Astrocyte of the spinal cord (primary cell): ENCODE results near the gene GALNT7.
"Not testable (repeated sequence)": the region's sequence is repeated elsewhere in the genome, so short reads cannot be mapped to it uniquely, and the experiment has no call there.

Experiments used
- DNase-seq: peaks from one replicate; pipeline ENCODE4 v3.0.0; 2011; ENCODE audit warnings: low read depth, low spot score
- H3K4me3 ChIP-seq: 2 replicates; pipeline ENCODE4 v1.5.1; 2011; ENCODE audit warnings: low read depth, mild to moderate bottlenecking, low read length, moderate library complexity
- in situ Hi-C: cut with HindIII; loops from 2 replicates; pipeline ENCODE4 v1.10.0; 2017; ENCODE audit warnings: low sequenced_read_pairs
- TF ChIP-seq, protein P1 (sequence below): IDR thresholded peaks from 2 replicates; pipeline ENCODE4 v1.5.1; 2012; ENCODE audit warnings: low read depth, mild to moderate bottlenecking, low read length, inconsistent platforms

GALNT7 gene, protein sequence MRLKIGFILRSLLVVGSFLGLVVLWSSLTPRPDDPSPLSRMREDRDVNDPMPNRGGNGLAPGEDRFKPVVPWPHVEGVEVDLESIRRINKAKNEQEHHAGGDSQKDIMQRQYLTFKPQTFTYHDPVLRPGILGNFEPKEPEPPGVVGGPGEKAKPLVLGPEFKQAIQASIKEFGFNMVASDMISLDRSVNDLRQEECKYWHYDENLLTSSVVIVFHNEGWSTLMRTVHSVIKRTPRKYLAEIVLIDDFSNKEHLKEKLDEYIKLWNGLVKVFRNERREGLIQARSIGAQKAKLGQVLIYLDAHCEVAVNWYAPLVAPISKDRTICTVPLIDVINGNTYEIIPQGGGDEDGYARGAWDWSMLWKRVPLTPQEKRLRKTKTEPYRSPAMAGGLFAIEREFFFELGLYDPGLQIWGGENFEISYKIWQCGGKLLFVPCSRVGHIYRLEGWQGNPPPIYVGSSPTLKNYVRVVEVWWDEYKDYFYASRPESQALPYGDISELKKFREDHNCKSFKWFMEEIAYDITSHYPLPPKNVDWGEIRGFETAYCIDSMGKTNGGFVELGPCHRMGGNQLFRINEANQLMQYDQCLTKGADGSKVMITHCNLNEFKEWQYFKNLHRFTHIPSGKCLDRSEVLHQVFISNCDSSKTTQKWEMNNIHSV

DNA sequence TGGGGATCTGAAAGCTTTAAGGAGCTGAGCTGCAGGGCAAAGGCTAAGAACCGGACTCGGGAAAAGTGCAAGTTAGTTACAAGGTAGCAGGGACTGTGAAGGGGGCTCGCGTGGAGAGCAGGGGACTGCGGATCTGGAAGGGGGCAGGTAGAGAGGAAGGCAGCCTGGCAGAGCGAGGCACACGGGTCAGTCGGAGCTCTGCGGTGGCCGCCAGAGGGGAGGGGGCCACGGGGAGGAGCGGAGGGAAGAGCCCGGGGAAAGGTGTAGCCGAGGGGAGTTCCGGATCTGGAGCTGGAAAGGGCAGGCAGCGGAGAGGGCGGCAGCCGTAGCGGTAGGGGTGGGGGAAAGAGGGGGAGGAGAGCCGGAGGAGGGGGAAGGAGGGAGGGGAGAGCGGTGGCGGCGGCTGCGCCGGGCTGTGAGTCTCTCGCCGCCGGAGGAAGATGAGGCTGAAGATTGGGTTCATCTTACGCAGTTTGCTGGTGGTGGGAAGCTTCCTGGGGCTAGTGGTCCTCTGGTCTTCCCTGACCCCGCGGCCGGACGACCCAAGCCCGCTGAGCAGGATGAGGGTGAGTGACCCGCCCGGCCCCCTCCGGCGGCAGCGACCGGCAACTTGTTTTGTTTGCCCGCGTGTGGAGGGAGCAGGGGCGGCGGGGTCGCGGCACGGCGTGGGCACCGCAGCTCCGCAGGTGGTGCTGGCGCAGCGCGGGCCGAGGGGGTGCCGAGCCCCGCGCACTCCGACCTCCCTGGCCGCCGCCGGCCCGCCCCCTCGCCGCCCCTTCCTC is at the start of gene GALNT7:
Gene GALNT7, plus strand, starts transcription at position 416 of the 782 bp plus-strand sequence. Its CDS starts 25 bp downstream, at position 441.
- peak; percentile 67 for DNase-seq
- TF ChIP-seq, protein P1, sequence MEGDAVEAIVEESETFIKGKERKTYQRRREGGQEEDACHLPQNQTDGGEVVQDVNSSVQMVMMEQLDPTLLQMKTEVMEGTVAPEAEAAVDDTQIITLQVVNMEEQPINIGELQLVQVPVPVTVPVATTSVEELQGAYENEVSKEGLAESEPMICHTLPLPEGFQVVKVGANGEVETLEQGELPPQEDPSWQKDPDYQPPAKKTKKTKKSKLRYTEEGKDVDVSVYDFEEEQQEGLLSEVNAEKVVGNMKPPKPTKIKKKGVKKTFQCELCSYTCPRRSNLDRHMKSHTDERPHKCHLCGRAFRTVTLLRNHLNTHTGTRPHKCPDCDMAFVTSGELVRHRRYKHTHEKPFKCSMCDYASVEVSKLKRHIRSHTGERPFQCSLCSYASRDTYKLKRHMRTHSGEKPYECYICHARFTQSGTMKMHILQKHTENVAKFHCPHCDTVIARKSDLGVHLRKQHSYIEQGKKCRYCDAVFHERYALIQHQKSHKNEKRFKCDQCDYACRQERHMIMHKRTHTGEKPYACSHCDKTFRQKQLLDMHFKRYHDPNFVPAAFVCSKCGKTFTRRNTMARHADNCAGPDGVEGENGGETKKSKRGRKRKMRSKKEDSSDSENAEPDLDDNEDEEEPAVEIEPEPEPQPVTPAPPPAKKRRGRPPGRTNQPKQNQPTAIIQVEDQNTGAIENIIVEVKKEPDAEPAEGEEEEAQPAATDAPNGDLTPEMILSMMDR = no peak
- peak within 1 kb of the TSS; percentile 83 for H3K4me3 ChIP-seq
- in situ Hi-C loops = no loop called here

DNA sequence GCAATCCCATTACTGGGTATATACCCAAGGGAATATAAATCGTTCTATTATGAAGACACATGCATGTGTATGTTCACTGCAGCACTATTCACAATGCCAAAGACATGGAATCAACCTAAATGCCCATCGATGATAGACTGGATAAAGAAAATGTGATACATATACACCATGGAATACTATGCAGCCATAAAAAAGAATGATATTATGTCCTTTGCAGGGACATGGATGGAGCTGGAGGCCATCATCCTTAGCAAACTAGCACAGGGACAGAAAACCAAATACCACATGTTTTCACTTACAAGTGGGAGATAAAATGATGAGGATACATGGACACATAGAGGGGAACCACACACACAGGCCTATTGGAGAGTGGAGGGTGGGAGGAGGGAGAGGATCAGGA is 49.8 kb upstream of the GALNT7 start:
- in situ Hi-C loops, DNase-seq, H3K4me3 ChIP-seq: not testable (repeated sequence)

DNA sequence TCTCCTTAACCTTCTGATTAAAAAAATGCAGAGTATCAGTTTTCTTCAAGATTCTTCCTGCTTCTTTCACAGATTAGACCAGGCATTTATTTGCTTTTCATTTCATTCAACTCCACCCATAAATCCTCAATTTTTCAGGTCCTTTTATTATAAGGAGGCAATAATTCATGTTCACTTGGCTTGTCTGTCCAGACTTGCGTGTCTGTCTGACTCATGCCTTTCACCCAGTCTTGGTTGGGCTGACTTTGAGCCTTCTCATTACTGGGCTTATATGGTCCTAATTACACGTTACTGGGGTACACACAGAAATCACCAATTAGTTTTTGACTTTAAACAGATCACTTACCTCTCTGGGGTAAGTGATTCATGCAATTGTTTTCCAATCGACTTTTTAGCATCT is 48.8 kb upstream of the GALNT7 start:
- TF ChIP-seq, protein P1 = no peak

DNA sequence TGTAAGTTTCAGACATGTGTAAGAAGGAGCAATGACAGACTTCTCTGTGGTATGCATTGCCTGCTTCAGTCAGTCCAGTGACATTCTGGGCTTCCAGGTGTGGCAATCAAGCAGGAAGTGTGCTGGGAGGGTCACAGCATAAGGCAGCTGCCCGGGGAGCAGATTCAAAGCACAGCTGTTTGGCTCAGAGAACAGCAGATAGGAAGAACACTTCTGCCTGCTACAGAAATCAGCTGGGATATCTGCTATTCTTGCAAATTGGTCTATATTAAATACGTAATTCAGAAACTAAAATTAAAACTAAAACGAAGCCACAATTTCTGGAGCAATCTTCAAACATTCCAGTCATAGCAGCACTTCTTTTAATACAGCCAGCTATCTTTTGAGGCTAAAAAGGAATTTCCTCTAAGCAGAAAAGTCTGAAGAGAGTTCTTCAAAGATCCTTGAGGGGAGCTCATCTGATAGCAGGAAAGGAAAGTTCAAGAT is 47.5 kb upstream of the GALNT7 start:
- TF ChIP-seq, protein P1 = no peak
- in situ Hi-C loops = no loop called here
- peak; percentile 12 for DNase-seq
- no peak overlapping the region for H3K4me3 ChIP-seq

More for the DNA sequence above, 48.8 kb upstream of the GALNT7 start:
- no peak for DNase-seq
- H3K4me3 ChIP-seq = no peak overlapping the region
- in situ Hi-C loops = no loop called here

DNA sequence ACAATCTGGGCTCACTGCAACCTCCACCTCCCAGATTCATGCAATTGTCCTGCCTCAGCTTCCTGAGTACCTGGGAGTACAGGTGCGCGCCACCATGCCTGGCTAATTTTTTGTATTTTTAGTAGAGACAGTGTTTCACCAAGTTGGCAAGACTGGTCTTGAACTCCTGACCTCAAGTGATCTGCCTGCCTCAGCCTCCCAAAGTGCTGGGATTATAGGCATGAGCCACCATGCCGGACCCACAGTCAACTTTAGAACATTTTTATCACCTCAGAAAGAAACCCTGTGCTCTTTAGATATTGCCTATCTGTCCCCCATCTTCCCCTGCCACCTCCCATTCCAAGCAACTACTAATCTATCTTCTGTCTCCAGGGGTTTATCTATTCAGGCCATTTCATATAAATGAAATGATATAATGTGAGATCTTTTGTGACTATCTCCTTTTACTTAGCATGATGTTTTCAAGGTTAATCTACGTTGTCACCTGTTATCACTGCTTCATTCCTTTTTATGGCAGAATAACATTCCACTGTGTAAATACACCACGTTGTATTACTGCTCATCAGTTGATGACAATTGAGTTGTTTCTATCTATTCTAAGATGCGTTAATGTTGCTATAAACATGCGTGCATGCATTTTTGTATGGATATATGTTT is 44.3 kb upstream of the GALNT7 start:
- TF ChIP-seq, protein P1 = no peak
- in situ Hi-C loops = no loop called here
- no peak for DNase-seq
- H3K4me3 ChIP-seq = no peak overlapping the region

DNA sequence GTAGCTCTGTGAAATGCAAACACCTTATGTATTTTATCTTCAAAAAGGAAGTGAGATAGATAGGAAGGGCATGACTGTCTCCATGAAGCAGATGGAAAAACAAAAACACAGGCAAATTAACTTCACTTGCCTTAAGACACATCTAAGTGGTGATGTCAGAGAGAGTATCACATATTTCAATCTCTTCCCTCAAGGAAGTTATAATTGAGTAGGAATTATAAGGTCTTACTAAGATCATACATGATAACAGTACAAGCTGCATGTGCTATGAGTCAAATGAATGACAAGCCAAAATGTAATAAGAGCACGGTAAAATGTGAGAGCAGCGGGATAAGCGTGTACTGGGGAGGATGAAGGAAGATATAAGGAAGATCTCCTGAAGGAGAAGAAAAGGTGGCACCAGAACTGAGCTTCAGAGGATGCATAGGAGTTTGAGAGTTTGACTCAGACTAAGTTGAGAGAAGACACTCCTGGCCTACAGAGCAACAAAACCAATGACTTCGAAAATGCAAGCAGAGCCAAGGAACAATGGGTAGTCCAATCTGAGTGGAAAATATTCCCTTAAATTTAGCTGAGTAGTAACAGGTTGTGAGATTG is 43.3 kb upstream of the GALNT7 start:
- TF ChIP-seq, protein P1 = no peak
- in situ Hi-C loops = no loop called here
- no peak for DNase-seq
- no peak overlapping the region for H3K4me3 ChIP-seq
